Left ventricle myocardium inferior (tissue), 1 donor: ENCODE results near the gene PLEKHD1. TPM values are rescaled to one million over a fixed set of nuclear protein-coding genes. Genes with fewer than 3 reads are reported as not detected.

ENCODE experiments used
- DNase-seq: peaks from one replicate; pipeline ENCODE4 v3.0.0-alpha.2; 2020
- H3K27ac ChIP-seq: fragments of 200-600 bp; replicated peaks from 2 replicates; pipeline ENCODE4 v1.8.0; 2021
- H3K27me3 ChIP-seq: fragments of 200-600 bp; 2 replicates; pipeline ENCODE4 v1.8.0; 2021; ENCODE audit warnings: low read depth
- H3K36me3 ChIP-seq: fragments of 200-600 bp; 2 replicates; pipeline ENCODE4 v1.8.0; 2021
- H3K4me1 ChIP-seq: fragments of 200-600 bp; 2 replicates; pipeline ENCODE4 v1.8.0; 2021
- H3K4me3 ChIP-seq: fragments of 200-600 bp; 2 replicates; pipeline ENCODE4 v1.8.0; 2021; ENCODE audit warnings: mild to moderate bottlenecking, moderate library complexity
- H3K9me3 ChIP-seq: fragments of 200-600 bp; replicated peaks from 2 replicates; pipeline ENCODE4 v1.8.0; 2021
- intact Hi-C: fragments of 100-400 bp; cut with micrococcal nuclease; formaldehyde crosslinking; loops from one replicate; pipeline ENCODE4 v1.11.0; 2022
- total RNA-seq: library from RNA; stranded (reverse); fragmentation: NEBNext Ultra II Directional; extraction: Animal tissue kit (Norgen Biotek cat#: 25700); gene quantifications from one replicate; pipeline ENCODE4 v1.2.1, GENCODE V29; 2021
- TF ChIP-seq, protein P1 (sequence below): fragments of 200-600 bp; IDR thresholded peaks from 2 replicates; pipeline ENCODE4 v1.8.0; 2021; ENCODE audit warnings: antibody characterized with exemption, mild to moderate bottlenecking, borderline replicate concordance
- donor health status: DM: no; HTN: yes; CAD: no; lungs with severe emphysema.

Gene PLEKHD1
- total RNA-seq, 1 donor from 2014 or later = 0.14 TPM

DNA sequence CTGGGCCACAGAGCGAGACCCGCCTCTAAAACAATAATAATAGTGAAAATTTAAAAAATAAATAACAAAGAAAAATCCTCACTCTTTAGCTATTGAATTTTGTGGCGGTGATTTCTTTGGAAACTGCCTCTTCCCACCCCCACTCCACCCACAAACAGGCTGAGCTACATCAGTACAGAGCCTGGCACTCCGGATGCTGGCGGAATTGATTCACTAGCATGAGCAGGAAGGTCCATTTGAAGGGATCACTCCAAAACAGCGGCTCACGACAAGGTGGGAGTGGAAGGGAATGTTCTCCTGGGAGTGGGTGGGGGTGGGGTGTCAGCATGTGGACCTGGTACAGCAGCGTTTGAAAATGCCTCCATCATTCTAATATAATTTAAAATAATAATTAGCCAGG is 64.0 kb downstream of the PLEKHD1 start:
- intact Hi-C loops = no loop called here
- Histone ChIP-seq H3K27ac (no peak overlapping the region), H3K36me3 (no peaks in the 10 kb centered on the region), H3K27me3 (peaks cover 60% of the 10 kb centered on the region), H3K4me3 (no peak overlapping the region), H3K9me3 (no peaks in the 10 kb centered on the region), H3K4me1 (peaks cover 5% of the 10 kb centered on the region)
- DNase-seq = no peak
- TF ChIP-seq, protein P1, sequence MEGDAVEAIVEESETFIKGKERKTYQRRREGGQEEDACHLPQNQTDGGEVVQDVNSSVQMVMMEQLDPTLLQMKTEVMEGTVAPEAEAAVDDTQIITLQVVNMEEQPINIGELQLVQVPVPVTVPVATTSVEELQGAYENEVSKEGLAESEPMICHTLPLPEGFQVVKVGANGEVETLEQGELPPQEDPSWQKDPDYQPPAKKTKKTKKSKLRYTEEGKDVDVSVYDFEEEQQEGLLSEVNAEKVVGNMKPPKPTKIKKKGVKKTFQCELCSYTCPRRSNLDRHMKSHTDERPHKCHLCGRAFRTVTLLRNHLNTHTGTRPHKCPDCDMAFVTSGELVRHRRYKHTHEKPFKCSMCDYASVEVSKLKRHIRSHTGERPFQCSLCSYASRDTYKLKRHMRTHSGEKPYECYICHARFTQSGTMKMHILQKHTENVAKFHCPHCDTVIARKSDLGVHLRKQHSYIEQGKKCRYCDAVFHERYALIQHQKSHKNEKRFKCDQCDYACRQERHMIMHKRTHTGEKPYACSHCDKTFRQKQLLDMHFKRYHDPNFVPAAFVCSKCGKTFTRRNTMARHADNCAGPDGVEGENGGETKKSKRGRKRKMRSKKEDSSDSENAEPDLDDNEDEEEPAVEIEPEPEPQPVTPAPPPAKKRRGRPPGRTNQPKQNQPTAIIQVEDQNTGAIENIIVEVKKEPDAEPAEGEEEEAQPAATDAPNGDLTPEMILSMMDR = no peak

DNA sequence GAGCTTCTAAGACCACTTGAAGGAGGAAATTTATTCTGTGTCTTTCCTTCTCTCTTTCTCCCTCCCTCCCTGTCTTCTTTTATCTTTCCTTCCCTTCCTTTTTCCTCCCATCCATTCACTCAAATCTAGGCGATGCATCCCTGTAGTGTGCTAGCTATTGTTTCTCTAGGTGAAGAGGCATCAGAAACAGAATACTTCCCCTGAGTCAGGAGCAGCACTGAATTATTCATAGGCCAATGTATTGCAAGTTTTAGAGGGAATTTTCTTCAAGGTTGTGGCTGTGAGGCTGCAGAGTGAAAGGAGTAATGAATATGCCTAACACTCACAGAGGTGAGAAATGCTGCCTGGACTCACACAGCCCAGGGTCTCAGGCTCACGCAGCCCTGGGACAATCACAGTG is 67.0 kb downstream of the PLEKHD1 start:
- H3K27me3 ChIP-seq = peaks cover 69% of the 10 kb centered on the region

DNA sequence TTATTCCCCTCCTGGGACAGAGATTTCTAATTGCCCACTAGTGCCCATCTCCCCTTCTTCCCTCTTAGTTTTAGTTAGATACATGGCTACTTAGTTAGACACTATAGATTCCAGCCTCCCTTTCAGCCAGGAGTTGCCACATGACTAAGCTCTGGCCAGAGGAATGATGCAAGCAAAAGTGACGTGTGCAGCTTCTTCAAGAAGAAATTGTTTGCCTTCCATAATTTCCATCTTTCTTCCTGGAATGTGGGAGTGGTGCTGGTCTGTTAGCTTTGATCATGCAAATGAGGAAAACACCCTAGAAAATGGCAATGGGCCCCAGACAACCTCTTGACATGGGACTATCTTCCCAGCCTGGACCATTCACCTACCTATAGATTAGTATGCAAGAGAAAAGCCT is 68.7 kb downstream of the PLEKHD1 start:
- Histone ChIP-seq H3K4me1 (no peaks in the 10 kb centered on the region), H3K27ac (no peak overlapping the region), H3K4me3 (no peak overlapping the region), H3K9me3 (no peaks in the 10 kb centered on the region), H3K36me3 (no peaks in the 10 kb centered on the region), H3K27me3 (peaks cover 68% of the 10 kb centered on the region)
- DNase-seq = no peak
- intact Hi-C loops = no loop called here
- TF ChIP-seq, protein P1 = no peak

More for the DNA sequence above, 67.0 kb downstream of the PLEKHD1 start:
- TF ChIP-seq, protein P1 = no peak
- H3K9me3 ChIP-seq = no peaks in the 10 kb centered on the region
- DNase-seq = no peak
- H3K36me3 ChIP-seq = no peaks in the 10 kb centered on the region
- H3K4me1 ChIP-seq = peaks cover 5% of the 10 kb centered on the region
- no peak overlapping the region for H3K27ac ChIP-seq
- intact Hi-C loops = no loop called here
- H3K4me3 ChIP-seq = no peak overlapping the region

DNA sequence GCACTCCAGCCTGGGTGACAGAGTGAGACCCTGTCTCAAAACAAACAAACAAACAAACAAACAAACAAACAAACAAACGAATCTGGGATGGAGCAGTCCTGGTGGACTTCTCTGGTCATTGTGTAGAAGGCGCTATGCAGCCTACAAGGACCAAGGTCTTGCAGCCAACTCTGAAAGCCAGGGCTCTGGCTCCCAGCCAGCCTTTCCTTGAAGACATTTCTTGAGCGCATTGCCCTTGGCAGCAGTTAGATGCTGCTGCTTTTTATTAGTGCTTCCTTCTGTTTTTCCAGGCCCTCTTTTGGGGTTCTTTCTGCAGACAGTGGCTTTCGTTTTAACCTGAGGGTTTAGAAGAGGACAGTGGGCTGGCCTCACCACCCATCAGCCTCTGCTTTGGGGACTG is 70.0 kb downstream of the PLEKHD1 start:
- TF ChIP-seq, protein P1 = no peak

DNA sequence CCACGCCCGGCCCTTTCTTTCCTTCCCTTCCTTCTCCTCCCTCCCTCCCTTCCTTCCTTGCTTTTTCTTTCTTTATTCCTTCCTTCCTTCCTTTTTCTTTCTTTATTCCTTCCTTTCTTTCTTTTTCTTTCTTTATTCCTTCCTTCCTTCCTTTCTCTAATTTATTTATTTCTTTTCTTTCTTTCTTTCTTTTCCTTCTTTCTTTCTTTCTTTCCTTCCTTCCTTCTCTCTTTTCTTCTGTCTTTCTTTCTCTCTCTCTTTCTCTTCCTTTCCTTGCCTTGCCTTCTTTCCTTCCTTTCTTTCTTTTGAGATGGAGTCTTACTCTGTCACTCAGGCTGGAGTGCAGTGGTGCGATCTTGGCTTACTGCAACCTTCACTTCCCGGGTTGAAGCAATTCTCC is 74.2 kb downstream of the PLEKHD1 start:
- DNase-seq = no peak
- H3K36me3 ChIP-seq = no peaks in the 10 kb centered on the region

More for the DNA sequence above, 70.0 kb downstream of the PLEKHD1 start:
- H3K4me1 ChIP-seq = no peaks in the 10 kb centered on the region
- peaks cover 67% of the 10 kb centered on the region for H3K27me3 ChIP-seq
- H3K4me3 ChIP-seq = no peak overlapping the region
- no peak for DNase-seq
- no peaks in the 10 kb centered on the region for H3K9me3 ChIP-seq
- no peaks in the 10 kb centered on the region for H3K36me3 ChIP-seq
- H3K27ac ChIP-seq = no peak overlapping the region
- intact Hi-C loops = no loop called here

More for the DNA sequence above, 74.2 kb downstream of the PLEKHD1 start:
- Histone ChIP-seq H3K27me3 (peaks cover 83% of the 10 kb centered on the region), H3K27ac (no peak overlapping the region), H3K9me3 (no peaks in the 10 kb centered on the region), H3K4me1 (no peaks in the 10 kb centered on the region), H3K4me3 (no peak overlapping the region)
- TF ChIP-seq, protein P1 = no peak
- intact Hi-C loops = no loop called here
